ENCODE measurements around the gene ADAMTSL2. TPM values are rescaled to one million over a fixed set of nuclear protein-coding genes. Genes with fewer than 3 reads are reported as not detected.

ADAMTSL2 gene
- total and polyA plus RNA-seq, 4 experiments from 2014 or later: 0.07 to 0.17 (median 0.09) TPM; not detected in 1

- Mint-ChIP-seq H3K27ac (no peak overlapping the region), H3K36me3 (no peaks in the 10 kb centered on the region)
- no peaks in the 10 kb centered on the region for H3K36me3 ChIP-seq (ENCODE audit: insufficient read depth, low read length)
These were observed 7.7 kb upstream of the ADAMTSL2 start for GRCh38 chr9:133526721-133527321.

GRCh38 chr9:133527444-133527920, 7.0 kb upstream of the ADAMTSL2 start:
- CTCF ChIA-PET (ENCODE audit: partially characterized antibody): no interaction called here
- H3K4me3 Mint-ChIP-seq: no peak overlapping the region

More at GRCh38 chr9:133526721-133527321, 7.7 kb upstream of the ADAMTSL2 start:
- Mint-ChIP-seq H3K27me3 (peaks cover 2 to 10% of the 10 kb centered on the region in 2 donors), H3K4me1 (peaks cover 0 to 6% (median 3%) of the 10 kb centered on the region in 4 donors), H3K4me3 (peak overlapping the region in 1 of 8 donors; percentile 5), H3K9me3 (no peaks in the 10 kb centered on the region)
- Histone ChIP-seq H3K27ac (ENCODE audit: low read depth, low read length) (no peak overlapping the region), H3K4me1 (ENCODE audit: insufficient read depth, low read length) (no peaks in the 10 kb centered on the region), H3K9me3 (ENCODE audit: control insufficient read depth in 1 of 2, low read length in 2 of 2) (no peaks in the 10 kb centered on the region), H3K4me3 (ENCODE audit: low read length in 2 of 2) (no peak overlapping the region), H3K27me3 (ENCODE audit: insufficient read depth, low read length) (no peaks in the 10 kb centered on the region)
- no peak for DNase-seq
- intact Hi-C loops (cut with micrococcal nuclease): no loop called here
- CTCF ChIA-PET (ENCODE audit: partially characterized antibody): no interaction called here
- POLR2A ChIA-PET (ENCODE audit: partially characterized antibody): no interaction called here

GRCh38 chr9:133528001-133528875, 6.3 kb upstream of the ADAMTSL2 start:
- Mint-ChIP-seq H3K9me3 (no peaks in the 10 kb centered on the region), H3K4me1 (peaks cover 3 to 12% (median 5%) of the 10 kb centered on the region in 4 donors), H3K27me3 (peaks cover 7 to 14% of the 10 kb centered on the region in 2 donors), H3K36me3 (no peaks in the 10 kb centered on the region), H3K27ac (no peak overlapping the region), H3K4me3 (no peak overlapping the region)
- ChIA-PET POLR2A (ENCODE audit: partially characterized antibody) (no interaction called here), CTCF (ENCODE audit: partially characterized antibody) (no interaction called here)
- Histone ChIP-seq H3K4me3 (ENCODE audit: low read length in 2 of 2) (no peak overlapping the region), H3K27me3 (ENCODE audit: insufficient read depth, low read length) (no peaks in the 10 kb centered on the region), H3K4me1 (ENCODE audit: insufficient read depth, low read length) (peaks cover 3% of the 10 kb centered on the region), H3K36me3 (ENCODE audit: insufficient read depth, low read length) (no peaks in the 10 kb centered on the region), H3K9me3 (ENCODE audit: control insufficient read depth in 1 of 2, low read length in 2 of 2) (no peaks in the 10 kb centered on the region), H3K27ac (ENCODE audit: low read depth, low read length) (no peak overlapping the region)
- no peak for DNase-seq
- intact Hi-C loops (cut with micrococcal nuclease): no loop called here

More at GRCh38 chr9:133527444-133527920, 7.0 kb upstream of the ADAMTSL2 start:
- Histone ChIP-seq H3K36me3 (ENCODE audit: insufficient read depth, low read length) (no peaks in the 10 kb centered on the region), H3K9me3 (ENCODE audit: control insufficient read depth in 1 of 2, low read length in 2 of 2) (no peaks in the 10 kb centered on the region), H3K27me3 (ENCODE audit: insufficient read depth, low read length) (no peaks in the 10 kb centered on the region), H3K27ac (ENCODE audit: low read depth, low read length) (no peak overlapping the region), H3K4me1 (ENCODE audit: insufficient read depth, low read length) (peaks cover under 1% of the 10 kb centered on the region), H3K4me3 (ENCODE audit: low read length in 2 of 2) (no peak overlapping the region)
- Mint-ChIP-seq H3K27me3 (peaks cover 2 to 10% of the 10 kb centered on the region in 2 donors), H3K36me3 (no peaks in the 10 kb centered on the region), H3K27ac (peak overlapping the region in 1 of 7 donors; percentile 57), H3K4me1 (peaks cover 0 to 6% (median 3%) of the 10 kb centered on the region in 4 donors), H3K9me3 (no peaks in the 10 kb centered on the region)
- DNase-seq: no peak
- intact Hi-C loops (cut with micrococcal nuclease): no loop called here
- POLR2A ChIA-PET (ENCODE audit: partially characterized antibody): no interaction called here

- CTCF ChIA-PET (ENCODE audit: partially characterized antibody): no interaction called here
- peaks cover 7 to 19% of the 10 kb centered on the region in 2 donors for H3K27me3 Mint-ChIP-seq
- no peaks in the 10 kb centered on the region for H3K36me3 ChIP-seq (ENCODE audit: insufficient read depth, low read length)
- no peak overlapping the region for H3K27ac Mint-ChIP-seq
- POLR2A ChIA-PET (ENCODE audit: partially characterized antibody): no interaction called here
- no peak overlapping the region for H3K4me3 ChIP-seq (ENCODE audit: low read length in 2 of 2)
- no peaks in the 10 kb centered on the region for H3K36me3 Mint-ChIP-seq
- intact Hi-C loops (cut with micrococcal nuclease): no loop called here
- no peak overlapping the region for H3K27ac ChIP-seq (ENCODE audit: low read depth, low read length)
- H3K4me3 Mint-ChIP-seq: no peak overlapping the region
- no peaks in the 10 kb centered on the region for H3K9me3 Mint-ChIP-seq
- H3K4me1 ChIP-seq (ENCODE audit: insufficient read depth, low read length): peaks cover 8% of the 10 kb centered on the region
- no peaks in the 10 kb centered on the region for H3K9me3 ChIP-seq (ENCODE audit: control insufficient read depth in 1 of 2, low read length in 2 of 2)
- no peak for DNase-seq
- H3K27me3 ChIP-seq (ENCODE audit: insufficient read depth, low read length): no peaks in the 10 kb centered on the region
- H3K4me1 Mint-ChIP-seq: peaks cover 0 to 12% (median 7%) of the 10 kb centered on the region in 4 donors
These were observed 5.6 kb upstream of the ADAMTSL2 start for GRCh38 chr9:133528876-133529241.

DNA sequence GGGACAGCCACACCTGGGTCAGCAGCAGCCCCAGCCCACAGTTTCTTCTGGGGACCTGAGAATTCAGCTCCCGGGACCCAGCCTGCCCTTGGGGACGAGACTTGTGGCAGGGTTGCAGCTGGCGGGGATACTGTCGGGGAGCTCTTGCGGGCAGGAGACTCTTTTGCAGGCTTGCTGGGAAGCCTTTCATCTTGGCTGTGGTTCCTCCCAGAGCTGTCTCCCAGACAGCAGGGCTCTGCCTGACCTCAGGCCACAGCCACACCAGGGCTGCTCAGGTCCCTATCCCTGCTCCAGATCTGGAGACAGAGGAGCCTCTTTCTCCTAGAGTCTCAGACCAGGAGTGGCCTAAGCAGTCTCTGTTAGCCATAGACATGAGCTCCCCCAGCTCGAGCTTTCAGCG, 5.0 kb upstream of the ADAMTSL2 start:
- no peaks in the 10 kb centered on the region for H3K9me3 Mint-ChIP-seq
- ChIA-PET CTCF (ENCODE audit: partially characterized antibody) (no interaction called here), POLR2A (ENCODE audit: partially characterized antibody) (no interaction called here)
- no peak overlapping the region for H3K27ac Mint-ChIP-seq
- H3K27me3 ChIP-seq (ENCODE audit: insufficient read depth, low read length): no peaks in the 10 kb centered on the region
- peaks cover 9% of the 10 kb centered on the region for H3K4me1 ChIP-seq (ENCODE audit: insufficient read depth, low read length)
- no peak overlapping the region for H3K27ac ChIP-seq (ENCODE audit: low read depth, low read length)
- H3K4me3 Mint-ChIP-seq: no peak overlapping the region
- H3K36me3 Mint-ChIP-seq: no peaks in the 10 kb centered on the region
- intact Hi-C loops (cut with micrococcal nuclease): no loop called here
- H3K36me3 ChIP-seq (ENCODE audit: insufficient read depth, low read length): no peaks in the 10 kb centered on the region
- no peaks in the 10 kb centered on the region for H3K9me3 ChIP-seq (ENCODE audit: control insufficient read depth in 1 of 2, low read length in 2 of 2)
- no peak for DNase-seq
- H3K4me1 Mint-ChIP-seq: peaks cover 0 to 12% (median 7%) of the 10 kb centered on the region in 4 donors
- H3K27me3 Mint-ChIP-seq: peaks cover 7 to 19% of the 10 kb centered on the region in 2 donors
- no peak overlapping the region for H3K4me3 ChIP-seq (ENCODE audit: low read length in 2 of 2)

GRCh38 chr9:133529874-133530273, 4.6 kb upstream of the ADAMTSL2 start:
- no peaks in the 10 kb centered on the region for H3K9me3 ChIP-seq (ENCODE audit: control insufficient read depth in 1 of 2, low read length in 2 of 2)
- no peak overlapping the region for H3K27ac Mint-ChIP-seq
- intact Hi-C loops (cut with micrococcal nuclease): no loop called here
- ChIA-PET CTCF (ENCODE audit: partially characterized antibody) (no interaction called here), POLR2A (ENCODE audit: partially characterized antibody) (no interaction called here)
- no peaks in the 10 kb centered on the region for H3K36me3 Mint-ChIP-seq
- no peak overlapping the region for H3K27ac ChIP-seq (ENCODE audit: low read depth, low read length)
- H3K4me3 ChIP-seq (ENCODE audit: low read length in 2 of 2): no peak overlapping the region
- no peak overlapping the region for H3K4me3 Mint-ChIP-seq
- H3K36me3 ChIP-seq (ENCODE audit: insufficient read depth, low read length): no peaks in the 10 kb centered on the region
- peaks cover 7 to 19% of the 10 kb centered on the region in 2 donors for H3K27me3 Mint-ChIP-seq
- no peak for DNase-seq
- H3K4me1 ChIP-seq (ENCODE audit: insufficient read depth, low read length): peaks cover 9% of the 10 kb centered on the region
- H3K4me1 Mint-ChIP-seq: peaks cover 0 to 12% (median 7%) of the 10 kb centered on the region in 4 donors
- no peaks in the 10 kb centered on the region for H3K27me3 ChIP-seq (ENCODE audit: insufficient read depth, low read length)
- H3K9me3 Mint-ChIP-seq: no peaks in the 10 kb centered on the region

DNA sequence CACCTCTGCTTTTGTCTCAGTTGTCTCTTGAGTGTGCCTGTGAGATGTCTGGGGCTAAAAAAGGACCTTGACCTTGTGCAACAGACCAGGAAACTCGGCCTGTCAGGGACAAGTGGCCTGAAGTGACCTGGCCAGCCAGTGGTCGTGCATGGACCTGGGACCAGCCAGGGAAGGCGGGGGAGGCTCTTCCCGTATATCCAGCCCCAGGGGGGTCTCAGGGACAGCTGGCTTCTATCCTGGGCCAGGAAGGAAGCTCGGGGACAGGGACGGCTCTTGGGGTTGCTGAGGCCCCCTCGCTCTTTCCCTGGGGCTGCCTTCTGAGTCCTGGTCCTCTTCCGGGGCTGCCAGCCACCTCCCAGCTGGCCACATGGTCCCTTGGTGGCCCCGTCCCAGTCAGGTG, 3.2 kb upstream of the ADAMTSL2 start:
- H3K4me3 ChIP-seq (ENCODE audit: low read length in 2 of 2): no peak overlapping the region
- no peak for DNase-seq
- H3K9me3 Mint-ChIP-seq: no peaks in the 10 kb centered on the region
- POLR2A ChIA-PET (ENCODE audit: partially characterized antibody): no interaction called here
- H3K27me3 Mint-ChIP-seq: peaks cover 9 to 21% of the 10 kb centered on the region in 2 donors
- H3K4me3 Mint-ChIP-seq: no peak overlapping the region
- peaks cover 0 to 9% (median 7%) of the 10 kb centered on the region in 4 donors for H3K4me1 Mint-ChIP-seq
- intact Hi-C loops (cut with micrococcal nuclease): no loop called here
- no peak overlapping the region for H3K27ac ChIP-seq (ENCODE audit: low read depth, low read length)
- H3K9me3 ChIP-seq (ENCODE audit: control insufficient read depth in 1 of 2, low read length in 2 of 2): no peaks in the 10 kb centered on the region
- H3K36me3 Mint-ChIP-seq: no peaks in the 10 kb centered on the region
- H3K36me3 ChIP-seq (ENCODE audit: insufficient read depth, low read length): no peaks in the 10 kb centered on the region
- no peaks in the 10 kb centered on the region for H3K27me3 ChIP-seq (ENCODE audit: insufficient read depth, low read length)
- no peak overlapping the region for H3K27ac Mint-ChIP-seq
- peaks cover 9% of the 10 kb centered on the region for H3K4me1 ChIP-seq (ENCODE audit: insufficient read depth, low read length)
- CTCF ChIA-PET (ENCODE audit: partially characterized antibody): no interaction called here

All from CD4-positive, alpha-beta memory T cell (primary cell).